PFSK-1 (cell line): ENCODE results near the gene SCN2A.

Experiments
- FOXP2 ChIP-seq: optimal IDR thresholded peaks from 2 replicates; pipeline ENCODE3; 2011; ENCODE audit warnings: borderline replicate concordance, control low read depth, inconsistent platforms; ENCODE audit not compliant: insufficient read depth; ENCODE audit errors: extremely low read length, extremely low read depth
- POLR2AphosphoS5 ChIP-seq: IDR thresholded peaks from 2 replicates; pipeline ENCODE4 v1.6.1; 2012; ENCODE audit warnings: low read depth, mild to moderate bottlenecking, control low read depth, low read length, moderate library complexity
- SIN3A ChIP-seq: IDR thresholded peaks from 2 replicates; pipeline ENCODE4 v1.6.1; 2012; ENCODE audit warnings: mild to moderate bottlenecking, low read length, moderate library complexity, borderline replicate concordance; ENCODE audit not compliant: insufficient read depth
- TAF1 ChIP-seq: IDR thresholded peaks from 2 replicates; pipeline ENCODE4 v1.6.1; 2012; ENCODE audit warnings: low read length, control low read depth, borderline replicate concordance; ENCODE audit not compliant: insufficient read depth
- TF ChIP-seq, protein P1 (sequence below), 2 experiments: IDR thresholded peaks; 2 replicates each; pipeline versions ENCODE4 v1.6.1 to v1.8.0; 2011 to 2012; ENCODE audit warnings: low read depth in 2 of 2, low read length in 2 of 2, control low read depth in 1 of 2, inconsistent platforms in 1 of 2, mild to moderate bottlenecking in 1 of 2, moderate library complexity in 1 of 2; ENCODE audit not compliant: insufficient read depth in 1 of 2

The SCN2A gene

GRCh38 chr2:165277860-165278656 is 38.8 kb downstream of the SCN2A start:
- TF ChIP-seq SIN3A (no peak), TAF1 (no peak), POLR2AphosphoS5 (no peak), FOXP2 (no peak)
- TF ChIP-seq, protein P1, sequence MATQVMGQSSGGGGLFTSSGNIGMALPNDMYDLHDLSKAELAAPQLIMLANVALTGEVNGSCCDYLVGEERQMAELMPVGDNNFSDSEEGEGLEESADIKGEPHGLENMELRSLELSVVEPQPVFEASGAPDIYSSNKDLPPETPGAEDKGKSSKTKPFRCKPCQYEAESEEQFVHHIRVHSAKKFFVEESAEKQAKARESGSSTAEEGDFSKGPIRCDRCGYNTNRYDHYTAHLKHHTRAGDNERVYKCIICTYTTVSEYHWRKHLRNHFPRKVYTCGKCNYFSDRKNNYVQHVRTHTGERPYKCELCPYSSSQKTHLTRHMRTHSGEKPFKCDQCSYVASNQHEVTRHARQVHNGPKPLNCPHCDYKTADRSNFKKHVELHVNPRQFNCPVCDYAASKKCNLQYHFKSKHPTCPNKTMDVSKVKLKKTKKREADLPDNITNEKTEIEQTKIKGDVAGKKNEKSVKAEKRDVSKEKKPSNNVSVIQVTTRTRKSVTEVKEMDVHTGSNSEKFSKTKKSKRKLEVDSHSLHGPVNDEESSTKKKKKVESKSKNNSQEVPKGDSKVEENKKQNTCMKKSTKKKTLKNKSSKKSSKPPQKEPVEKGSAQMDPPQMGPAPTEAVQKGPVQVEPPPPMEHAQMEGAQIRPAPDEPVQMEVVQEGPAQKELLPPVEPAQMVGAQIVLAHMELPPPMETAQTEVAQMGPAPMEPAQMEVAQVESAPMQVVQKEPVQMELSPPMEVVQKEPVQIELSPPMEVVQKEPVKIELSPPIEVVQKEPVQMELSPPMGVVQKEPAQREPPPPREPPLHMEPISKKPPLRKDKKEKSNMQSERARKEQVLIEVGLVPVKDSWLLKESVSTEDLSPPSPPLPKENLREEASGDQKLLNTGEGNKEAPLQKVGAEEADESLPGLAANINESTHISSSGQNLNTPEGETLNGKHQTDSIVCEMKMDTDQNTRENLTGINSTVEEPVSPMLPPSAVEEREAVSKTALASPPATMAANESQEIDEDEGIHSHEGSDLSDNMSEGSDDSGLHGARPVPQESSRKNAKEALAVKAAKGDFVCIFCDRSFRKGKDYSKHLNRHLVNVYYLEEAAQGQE (IDR thresholded peaks at IDR 0.05; ENCODE audit: insufficient read depth in 1 of 2, low read depth in 2 of 2, low read length in 2 of 2) = no peak

GRCh38 chr2:165280356-165280755 is 41.1 kb downstream of the SCN2A start:
- TF ChIP-seq SIN3A (no peak), POLR2AphosphoS5 (no peak), FOXP2 (no peak), TAF1 (no peak)
- TF ChIP-seq, protein P1 (IDR thresholded peaks at IDR 0.05; ENCODE audit: insufficient read depth in 1 of 2, low read depth in 2 of 2, low read length in 2 of 2) = no peak

DNA sequence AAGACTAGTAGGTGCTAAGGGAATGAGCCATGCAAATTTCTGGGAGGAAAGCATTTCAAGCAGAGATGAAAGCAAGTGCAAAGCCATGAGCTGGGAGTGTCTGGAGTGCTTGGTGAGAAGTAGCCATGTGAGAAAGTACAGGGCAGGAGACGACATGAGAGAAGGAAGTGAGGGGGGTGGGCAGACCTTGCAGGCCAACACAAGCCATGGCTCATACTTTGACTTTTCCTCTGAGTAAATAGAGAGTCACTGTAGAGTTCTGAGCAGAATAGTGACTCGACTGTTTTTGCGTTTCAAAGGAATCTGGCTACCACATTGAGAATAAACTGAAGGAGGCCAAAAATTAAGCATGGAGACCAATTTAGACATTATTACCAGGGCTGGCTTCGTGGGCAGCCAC is 42.2 kb downstream of the SCN2A start:
- TF ChIP-seq SIN3A (no peak), FOXP2 (no peak), POLR2AphosphoS5 (no peak), TAF1 (no peak)
- TF ChIP-seq, protein P1 (IDR thresholded peaks at IDR 0.05; ENCODE audit: insufficient read depth in 1 of 2, low read depth in 2 of 2, low read length in 2 of 2) = no peak

GRCh38 chr2:165283342-165283741 is 44.1 kb downstream of the SCN2A start:
- TF ChIP-seq FOXP2 = no peak
- TF ChIP-seq TAF1 = no peak
- no peak for TF ChIP-seq SIN3A
- TF ChIP-seq, protein P1 (IDR thresholded peaks at IDR 0.05; ENCODE audit: insufficient read depth in 1 of 2, low read depth in 2 of 2, low read length in 2 of 2) = no peak
- no peak for TF ChIP-seq POLR2AphosphoS5
